GM18507 (cell line): Measurements from ENCODE around the gene SPHK1.
"Not testable (repeated sequence)": the region's sequence is repeated elsewhere in the genome, so short reads cannot be mapped to it uniquely, and the experiment has no call there.

ENCODE experiments used
- DNase-seq: peaks from one replicate; pipeline ENCODE4 v3.0.0; 2011; ENCODE audit warnings: low read depth; ENCODE audit not compliant: insufficient read length; ENCODE audit errors: extremely low spot score
- FAIRE-seq: peaks from 2 replicates; lab custom pipeline; 2011; peaks lifted over from hg19 to GRCh38; lab: Jason Lieb, UNC

Gene SPHK1

DNA sequence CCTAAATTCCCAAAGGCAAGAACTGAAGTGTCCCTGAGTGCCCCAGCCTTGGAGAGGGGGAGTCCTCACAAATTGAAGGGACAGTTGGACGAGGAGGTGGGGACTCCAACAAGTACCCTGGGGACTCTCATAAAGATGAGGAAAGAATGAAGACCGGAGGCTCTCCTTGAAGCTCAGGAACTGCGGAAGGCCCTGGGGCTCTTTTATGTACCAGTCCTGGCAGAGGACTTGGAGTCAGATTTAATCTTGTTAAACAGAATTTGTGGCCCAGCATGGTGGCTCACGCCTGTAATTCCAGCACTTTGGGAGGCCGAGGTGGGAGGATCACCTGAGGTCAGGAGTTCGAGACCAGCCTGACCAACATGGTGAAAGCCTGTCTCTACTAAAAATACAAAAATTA, 24.6 kb upstream of the SPHK1 start:
- FAIRE-seq, DNase-seq: not testable (repeated sequence)

DNA sequence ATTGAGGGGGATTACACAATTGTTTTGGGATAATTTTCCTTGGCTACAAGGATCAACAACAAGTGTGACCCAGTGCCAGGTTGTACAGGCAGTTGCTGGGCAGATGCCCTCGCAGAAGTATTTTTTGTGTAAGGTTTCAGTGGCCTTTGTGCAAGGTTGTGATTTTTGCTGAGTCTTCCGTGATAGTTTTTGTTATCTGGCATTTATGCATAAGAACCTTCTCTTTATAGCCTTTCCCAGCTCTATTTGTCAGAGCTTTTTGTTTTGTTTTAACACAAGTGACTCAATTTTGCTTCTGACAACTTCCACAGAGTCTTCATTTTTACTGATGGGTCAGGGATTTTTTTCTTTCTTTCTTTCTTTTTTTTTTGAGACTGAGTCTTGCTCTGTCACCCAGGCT, 23.9 kb upstream of the SPHK1 start:
- DNase-seq, result no peak
- no peak for FAIRE-seq

DNA sequence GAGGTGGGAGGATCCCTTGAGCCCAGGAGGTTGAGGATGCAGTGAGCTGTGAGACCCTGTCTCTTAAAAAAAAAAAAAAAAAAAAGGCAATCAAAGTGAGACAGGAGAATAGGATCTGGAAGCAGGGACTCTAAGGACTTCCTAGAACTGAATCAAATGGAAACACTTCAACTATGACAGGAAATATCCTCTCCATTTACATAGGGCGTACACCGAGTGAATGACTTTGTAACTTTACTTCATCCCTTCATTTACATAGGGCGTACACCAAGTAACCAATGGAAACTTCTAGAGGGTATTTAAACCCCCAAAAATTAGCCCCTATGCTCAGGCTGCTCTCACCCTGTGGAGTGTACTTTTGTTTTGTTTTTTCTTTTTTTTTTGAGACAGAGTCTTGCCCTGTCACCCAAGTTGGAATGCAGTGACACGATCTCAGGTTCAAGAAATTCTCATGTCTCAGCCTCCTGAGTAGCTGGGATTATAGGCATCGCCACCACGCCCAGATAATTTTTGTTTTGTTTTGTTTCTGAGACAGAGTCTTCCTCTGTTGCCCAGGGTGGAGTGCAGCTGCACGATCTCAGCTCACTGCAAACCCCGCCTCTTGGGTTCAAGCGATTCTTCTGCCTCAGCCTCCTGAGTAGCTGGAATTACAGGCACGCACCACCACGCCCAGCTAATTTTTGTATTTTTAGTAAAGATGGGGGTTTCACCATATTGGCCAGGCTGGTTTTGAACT, 21.1 kb upstream of the SPHK1 start:
- no peak for FAIRE-seq
- DNase-seq, result no peak

DNA sequence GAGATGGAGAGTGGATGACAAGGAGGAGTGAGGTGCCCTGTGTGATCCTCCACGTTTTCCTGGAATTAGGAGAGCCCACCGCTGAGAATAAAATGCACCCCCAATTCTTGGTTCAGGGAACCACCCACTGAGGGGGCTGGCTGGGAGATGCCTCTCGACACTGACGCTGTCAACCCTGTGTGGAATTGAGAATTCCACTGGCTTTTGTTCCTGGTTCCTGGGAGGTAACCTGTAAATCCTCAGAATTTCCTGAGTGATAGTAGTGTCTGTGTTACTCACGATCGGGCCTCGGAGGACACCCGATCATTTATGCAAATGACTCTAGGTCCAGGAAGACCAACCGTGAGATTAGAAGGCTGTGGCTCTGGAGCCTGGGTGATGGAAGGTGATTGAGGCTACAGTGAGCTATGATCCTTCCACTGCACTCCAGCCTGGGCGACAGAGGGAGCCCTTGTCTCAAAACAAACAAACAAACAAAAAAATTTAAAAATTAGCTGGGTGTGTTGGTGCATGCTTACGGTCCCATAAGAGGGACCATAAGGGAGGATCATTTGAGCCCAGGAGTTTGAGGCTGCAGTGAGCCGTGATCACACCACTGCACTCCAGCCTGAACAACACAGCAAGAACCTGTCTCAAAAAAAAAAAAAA, 19.0 kb upstream of the SPHK1 start:
- FAIRE-seq (no peak), DNase-seq (no peak)

DNA sequence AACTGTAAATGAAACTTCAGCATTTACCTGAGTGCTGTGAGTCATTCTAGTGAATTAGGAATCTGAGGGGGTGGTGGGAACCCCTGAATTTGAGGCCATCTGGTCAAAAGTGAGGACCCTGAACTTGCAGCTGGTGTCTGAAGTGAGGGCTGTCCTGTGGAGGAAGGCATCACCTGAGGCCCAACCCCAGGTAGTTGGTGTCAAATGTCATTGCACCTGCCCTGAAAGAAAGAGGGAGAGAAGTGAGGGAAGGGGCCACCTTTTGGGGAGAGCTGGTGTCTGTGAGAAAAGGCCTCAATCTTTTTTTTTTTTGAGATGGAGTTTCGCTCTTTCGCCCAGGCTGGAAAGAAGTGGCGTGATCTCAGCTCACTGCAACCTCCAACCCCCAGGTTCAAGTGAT, 18.2 kb upstream of the SPHK1 start:
- DNase-seq (no peak), FAIRE-seq (no peak)

DNA sequence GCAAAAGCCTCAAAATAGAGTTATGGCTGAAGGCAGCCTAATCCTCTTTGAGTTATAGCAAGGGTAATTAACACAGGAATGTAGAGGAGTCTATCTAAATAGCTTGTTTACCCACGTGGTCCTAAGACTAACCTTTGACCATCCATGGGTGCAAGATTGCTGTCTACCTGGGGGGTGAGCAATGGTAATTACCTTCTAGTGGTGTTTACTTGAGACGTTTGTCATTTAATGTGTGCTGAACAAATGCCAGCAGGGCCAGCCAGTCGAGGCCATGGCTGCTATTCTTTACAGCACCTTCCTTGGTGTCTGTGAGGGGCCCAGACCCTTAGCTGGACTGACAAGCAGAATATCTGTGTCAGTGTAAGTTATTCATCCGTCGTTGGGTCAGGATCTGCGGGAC, 16.8 kb upstream of the SPHK1 start:
- DNase-seq, result no peak
- FAIRE-seq, result no peak

DNA sequence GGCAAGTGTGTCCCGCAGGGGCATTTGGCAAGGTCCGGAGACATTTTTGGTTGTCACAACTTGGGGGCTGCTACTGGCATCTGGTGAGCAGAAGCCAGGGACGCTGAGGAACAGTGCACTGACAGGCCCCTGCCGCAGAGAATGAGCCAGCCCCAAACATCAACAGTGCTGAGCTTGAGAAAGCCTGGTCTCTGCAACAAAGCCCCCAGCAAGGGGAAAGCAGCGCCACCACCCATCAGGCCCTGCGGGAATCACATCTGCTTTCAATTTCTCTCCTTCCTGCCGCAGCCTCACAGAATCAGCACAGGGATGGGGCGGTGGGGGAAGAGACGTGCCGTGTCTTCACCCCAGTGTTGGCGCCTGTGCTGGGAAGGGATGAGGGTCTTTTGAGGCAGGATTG, 15.9 kb upstream of the SPHK1 start:
- FAIRE-seq (no peak), DNase-seq (no peak)

DNA sequence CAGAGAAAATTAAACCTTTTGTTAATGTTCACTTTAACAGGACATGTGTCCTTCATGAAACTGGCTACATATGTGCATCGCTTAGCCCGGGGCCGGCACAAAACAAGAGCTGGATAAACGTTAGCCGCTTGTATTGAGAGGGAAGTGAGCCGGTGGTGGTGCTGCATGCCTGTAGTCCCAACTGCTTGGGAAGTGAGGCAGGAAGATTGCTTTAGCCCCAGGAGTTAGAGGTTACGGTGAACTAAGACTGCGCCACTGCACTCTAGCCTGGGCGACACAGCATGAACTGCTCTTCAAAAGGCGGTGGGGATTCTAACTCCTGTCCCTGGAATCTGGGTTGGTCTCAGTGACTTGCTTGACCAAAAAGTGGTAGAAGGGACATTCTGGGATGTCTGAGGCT, 15.0 kb upstream of the SPHK1 start:
- DNase-seq (no peak), FAIRE-seq (no peak)

DNA sequence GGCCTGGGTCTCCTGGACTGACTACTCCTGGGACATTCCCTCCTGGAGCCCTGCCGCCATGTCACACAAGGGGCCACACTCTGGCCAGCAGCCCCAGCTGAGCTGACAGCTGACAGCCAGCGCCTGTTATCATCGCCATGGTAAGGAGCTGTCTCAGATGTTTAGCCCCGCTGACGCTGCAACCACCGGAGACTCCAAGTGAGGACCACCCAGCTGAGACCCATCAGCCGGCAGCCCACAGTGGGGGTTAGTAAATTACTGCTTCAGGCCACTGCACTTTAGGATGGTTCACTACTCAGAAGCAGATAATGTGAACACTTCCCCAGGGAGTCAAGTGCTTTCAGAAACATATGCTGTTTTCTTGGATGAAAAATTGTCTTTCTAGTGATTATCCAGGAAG, 14.6 kb upstream of the SPHK1 start:
- DNase-seq (no peak), FAIRE-seq (no peak)

DNA sequence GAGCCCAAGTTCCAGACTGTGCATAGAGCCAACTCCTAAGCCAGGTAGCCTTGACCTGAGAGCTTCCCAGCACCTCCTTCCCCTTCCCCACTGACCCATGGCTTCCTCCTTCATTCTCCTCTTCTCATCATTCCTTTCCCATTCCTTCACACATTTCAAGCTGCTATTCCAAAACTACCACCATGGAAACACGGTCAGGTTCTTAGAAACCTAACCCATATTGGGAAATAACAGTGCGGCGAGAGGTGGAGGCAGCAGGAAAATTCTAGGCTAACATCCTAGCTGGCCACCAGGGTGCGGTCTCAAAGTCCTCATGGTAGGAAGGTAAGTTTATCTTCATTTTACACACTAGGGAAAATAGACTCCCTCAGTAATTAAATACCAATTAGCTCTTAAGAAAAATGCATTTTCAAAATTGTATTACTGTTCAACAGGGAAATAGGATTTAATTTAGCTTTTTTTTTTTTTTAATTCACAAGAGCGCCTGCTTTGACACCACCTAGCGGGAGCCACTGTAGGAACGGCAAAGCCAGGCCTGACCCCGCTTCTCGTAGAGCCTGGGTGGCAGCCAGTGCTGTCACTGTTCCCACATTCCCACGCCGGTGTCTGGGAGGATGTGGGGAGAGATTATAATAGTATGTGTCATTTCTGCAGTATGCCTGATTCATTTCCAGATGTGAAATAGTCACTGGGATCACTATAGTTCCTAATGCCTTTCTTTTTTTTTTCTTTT, 14.0 kb upstream of the SPHK1 start:
- DNase-seq (no peak), FAIRE-seq (no peak)

DNA sequence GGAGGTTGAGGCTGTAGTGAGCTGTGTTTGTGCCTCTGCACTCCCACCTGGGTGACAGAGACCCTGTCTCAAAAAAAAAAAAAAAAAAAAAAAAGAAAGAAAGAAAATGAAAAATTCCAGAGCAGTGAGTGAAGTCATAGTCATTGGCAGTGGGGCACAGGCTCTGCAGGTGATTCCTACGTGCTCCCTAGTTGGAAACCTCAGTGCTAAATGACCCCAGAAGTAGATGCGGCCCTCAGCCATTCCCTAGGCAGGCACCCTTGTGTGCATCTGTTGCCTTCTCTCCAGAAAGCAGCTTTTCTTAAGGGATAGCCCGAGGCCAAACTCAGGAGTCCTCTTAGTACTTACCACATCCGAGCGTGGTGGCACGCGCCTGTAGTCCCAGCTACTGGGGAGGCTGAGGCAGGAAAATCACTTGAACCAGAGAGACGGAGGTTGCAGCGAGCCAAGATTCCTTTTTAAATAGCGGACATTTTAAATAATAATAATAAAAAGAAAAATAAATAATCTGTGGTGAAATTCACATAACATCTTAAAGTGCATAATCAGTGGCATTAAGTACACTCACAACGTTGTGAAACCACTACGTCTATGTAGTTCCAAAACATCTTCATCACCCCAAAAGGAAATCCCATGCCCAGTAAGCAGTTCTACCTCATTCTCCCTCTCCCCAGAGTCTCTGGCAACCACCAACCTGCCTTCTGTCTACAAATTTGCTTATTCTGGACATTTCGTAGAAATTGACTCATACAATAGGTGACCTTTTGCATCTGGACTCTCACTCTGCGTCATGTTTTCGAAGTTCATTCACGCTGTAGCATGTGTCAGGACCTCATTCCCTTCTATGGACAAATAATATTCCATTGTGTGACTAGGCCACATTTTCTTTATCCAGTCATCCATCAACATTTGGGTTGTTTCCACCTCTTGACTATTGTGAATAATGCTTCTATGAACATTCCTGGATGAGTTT, 12.5 kb upstream of the SPHK1 start:
- no peak for DNase-seq
- FAIRE-seq, result no peak

DNA sequence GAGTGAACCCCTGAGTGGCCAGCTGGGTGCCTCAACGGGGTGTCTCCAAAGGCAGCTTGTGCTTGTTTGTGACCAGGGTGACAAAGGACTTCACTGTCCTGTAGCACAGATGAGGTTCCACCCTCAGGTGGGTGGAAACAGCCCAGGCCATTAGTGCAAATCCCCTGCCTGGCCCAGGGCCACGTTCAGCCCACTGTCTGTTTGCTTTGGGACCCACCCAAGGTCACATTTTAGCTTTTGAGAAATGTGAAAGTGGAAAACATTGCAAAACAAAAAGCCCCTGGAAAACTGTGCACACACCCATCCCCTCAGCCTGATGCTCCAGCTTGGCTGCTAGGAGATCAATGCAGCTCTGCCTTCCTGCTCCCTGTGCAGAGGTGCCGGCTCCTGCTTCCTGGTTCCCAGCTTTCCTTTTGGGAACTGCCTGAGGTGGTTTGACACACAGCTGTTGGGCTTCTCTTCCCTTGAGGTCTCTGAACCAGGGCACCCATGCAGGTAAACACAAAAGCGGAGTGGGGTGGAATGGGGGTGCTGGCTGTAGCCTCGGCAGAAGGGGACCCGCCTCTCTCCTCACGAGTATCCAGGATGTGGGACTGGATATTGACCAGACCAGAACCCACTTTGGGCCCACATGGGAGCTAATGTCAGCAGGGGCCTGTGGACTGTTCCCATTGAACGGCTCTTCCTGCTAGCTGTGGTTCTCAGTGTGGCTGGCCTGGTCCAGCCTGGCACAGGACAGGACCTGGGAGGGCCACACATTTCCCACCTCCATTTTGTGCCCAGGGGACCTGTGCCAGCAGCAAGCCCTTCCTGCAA, 7.9 kb upstream of the SPHK1 start:
- DNase-seq (no peak), FAIRE-seq (no peak)

DNA sequence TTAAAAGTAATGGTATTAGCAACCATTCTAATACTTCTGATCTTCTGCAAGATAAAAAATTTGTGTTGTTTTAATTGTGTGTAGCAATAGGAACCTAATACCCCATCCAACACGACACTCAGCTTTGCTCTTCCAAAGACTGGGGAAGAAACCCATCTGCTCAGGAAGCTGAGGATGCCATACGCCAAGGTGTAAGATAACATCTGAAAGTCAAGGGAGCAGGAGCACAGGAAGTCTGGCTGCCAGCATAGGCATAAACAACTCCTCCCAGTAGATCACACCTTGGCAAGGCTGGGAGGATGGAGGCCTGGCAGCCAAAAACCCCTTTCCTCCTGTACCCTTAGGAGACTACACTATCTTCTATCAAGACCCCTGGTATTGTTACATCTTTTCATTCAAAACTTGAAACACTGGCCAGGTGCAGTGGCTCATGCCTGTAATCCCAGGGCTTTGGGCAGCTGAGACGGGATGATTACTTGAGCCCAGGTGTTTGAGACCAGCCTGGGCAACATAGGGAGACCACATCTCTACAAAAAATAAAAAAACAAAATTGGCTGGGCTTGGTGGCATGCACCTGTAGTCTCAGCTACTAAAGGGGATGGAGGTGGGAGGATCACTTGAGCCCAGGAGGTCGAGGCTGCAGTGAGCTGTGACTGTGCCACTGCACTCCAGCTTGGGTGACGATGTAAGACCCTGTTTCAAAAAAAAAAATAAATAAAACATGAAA, 5.7 kb upstream of the SPHK1 start:
- FAIRE-seq (no peak), DNase-seq (no peak)

DNA sequence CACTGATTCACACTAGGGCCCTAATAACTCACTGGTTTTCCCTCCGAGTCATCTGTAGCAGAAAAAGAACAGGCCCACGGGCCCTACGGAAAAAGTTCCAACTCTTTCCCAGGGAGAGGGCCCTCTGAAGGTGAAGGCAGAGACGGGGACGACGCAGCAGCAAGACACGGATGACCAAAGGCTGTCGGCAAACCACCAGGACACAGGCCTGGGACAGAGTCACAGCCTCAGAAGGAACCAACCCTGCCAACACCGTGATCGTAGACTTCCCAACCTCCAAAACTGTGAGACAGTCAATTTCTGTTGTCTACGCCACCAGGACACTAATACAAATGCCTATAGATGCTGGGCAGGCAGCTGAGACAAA, 5.2 kb upstream of the SPHK1 start:
- DNase-seq, result no peak
- no peak for FAIRE-seq

DNA sequence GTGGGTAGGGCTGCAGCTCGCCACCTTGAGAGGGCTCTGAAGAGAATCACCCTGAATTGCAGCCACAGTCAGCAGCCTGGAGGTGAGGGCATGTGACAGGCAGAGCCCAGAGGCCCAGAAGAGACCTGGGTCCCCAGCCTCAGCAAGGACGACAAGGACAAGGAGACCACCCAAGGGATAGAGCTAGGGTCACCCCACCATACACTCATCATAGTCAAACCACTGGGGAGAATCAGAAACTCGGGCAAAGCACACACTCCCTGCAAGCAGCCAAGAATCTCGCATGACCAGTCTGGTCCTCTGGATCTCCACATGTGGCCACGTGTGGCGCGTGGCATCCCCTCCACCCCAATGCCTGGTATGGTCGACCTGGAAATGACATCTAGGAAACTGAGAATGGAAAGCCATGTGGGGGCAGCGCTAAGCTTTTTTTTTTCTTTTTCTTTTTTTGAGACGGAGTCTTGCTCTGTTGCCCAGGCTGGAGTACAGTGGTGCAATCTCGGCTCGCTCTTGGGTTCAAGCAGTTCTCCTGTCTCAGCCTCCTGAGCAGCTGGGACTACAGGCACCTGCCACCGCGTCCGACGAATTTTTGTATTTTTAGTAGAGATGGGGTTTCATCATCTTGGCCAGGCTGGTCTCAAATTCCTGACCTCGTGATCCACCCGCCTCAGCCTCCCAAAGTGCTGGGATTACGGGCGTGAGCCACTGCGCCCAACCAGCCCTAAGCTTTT, 4.6 kb upstream of the SPHK1 start:
- DNase-seq, result no peak

DNA sequence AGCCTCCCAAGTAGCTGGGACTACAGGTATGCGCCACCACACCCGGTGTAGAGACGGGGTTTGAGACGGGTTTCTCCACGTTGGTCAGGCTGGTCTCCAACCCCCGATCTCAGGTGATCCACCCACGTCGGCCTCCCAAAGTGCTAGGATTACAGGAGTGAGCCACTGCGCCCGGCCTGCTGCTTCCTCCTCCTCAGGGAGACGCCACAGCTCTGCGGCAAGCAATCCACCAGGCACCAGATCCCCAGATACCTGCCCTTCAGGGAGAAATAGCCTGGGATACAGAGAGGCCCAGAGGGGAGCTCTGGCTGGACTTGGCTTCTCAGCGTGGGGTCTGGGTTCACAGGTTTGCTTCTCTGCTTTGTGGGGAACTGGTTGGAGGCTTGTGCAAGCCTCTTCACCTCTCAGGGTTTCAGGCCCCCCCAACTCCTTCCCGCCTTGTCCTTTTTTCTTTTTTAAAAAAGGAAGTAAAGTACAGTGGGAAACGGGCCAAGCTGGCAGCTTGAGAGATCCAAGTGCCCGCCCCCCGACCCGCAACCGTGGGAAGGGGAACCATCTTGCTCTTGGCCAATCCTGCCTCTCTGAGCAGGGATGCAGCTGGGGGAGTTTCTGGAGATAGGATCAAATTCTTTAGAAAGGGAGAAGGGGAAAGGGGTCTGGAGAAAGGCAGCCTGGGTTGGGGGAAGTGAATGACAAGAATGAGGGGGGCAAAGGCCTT, 2.6 kb upstream of the SPHK1 start:
- DNase-seq (no peak), FAIRE-seq (no peak)

More for the DNA sequence above, 4.6 kb upstream of the SPHK1 start:
- no peak for FAIRE-seq

DNA sequence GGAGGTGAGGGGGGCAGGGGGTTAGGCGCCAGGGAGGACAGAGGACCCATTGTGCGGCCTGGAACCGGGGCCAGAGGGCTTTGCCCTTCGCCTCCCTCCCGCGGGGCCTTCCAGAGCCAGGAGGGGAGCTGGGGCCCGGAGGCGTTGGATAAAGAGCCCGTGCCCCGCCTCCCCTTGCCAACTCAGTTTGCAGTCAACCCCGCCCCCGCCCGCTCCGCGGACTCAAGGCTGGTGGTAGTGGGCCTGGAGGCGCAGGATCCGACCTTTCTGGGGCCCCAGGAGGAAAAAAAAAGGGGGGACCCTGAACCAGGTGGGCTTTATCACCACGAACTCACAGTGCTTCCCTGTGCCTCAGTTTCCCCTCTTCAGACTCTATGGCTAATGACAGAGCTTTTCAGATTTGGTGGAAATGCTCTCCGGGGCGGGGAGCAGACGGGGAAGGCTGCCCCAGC, 2.0 kb upstream of the SPHK1 start:
- DNase-seq, result no peak
- FAIRE-seq, result no peak
